ENCODE results near the gene TNIP2. TPM values are rescaled to one million over a fixed set of nuclear protein-coding genes. Genes with fewer than 3 reads are reported as not detected.

TNIP2 gene
- total RNA-seq, 2 donors from 2014 or later, result 33.1 to 36.5 TPM

DNA sequence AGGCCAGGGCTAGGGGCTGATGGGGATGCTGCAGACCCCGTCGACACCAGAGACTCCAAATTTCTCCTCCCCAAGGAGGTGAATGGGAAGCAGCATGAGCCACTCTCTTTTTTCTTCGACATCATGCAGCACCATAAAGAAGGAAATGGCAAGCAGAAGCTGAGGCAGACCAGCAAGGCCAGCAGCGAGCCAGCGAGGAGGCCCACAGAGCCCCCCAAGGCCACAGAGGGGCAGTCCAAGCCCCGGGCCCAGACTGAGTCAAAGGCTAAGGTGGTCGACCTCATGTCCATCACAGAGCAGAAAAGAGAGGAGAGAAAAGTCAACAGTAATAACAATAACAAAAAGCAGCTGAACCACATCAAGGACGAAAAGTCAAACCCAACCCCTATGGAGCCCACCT, 56.1 kb downstream of the TNIP2 start:
- H3K36me3 ChIP-seq (ENCODE audit: control insufficient read depth, insufficient read depth, low read length), result peaks cover 91% of the 10 kb centered on the region
- no peak overlapping the region for H3K27ac Mint-ChIP-seq
- no peak for DNase-seq
- H3K9me3 Mint-ChIP-seq, result no peaks in the 10 kb centered on the region
- H3K27ac ChIP-seq (ENCODE audit: low read depth, low read length), result no peak overlapping the region
- H3K27me3 Mint-ChIP-seq (ENCODE audit: insufficient read depth), result no peaks in the 10 kb centered on the region
- H3K4me1 ChIP-seq (ENCODE audit: control insufficient read depth, insufficient read depth, low read length), result no peaks in the 10 kb centered on the region
- no peak overlapping the region for H3K4me3 Mint-ChIP-seq
- H3K9ac ChIP-seq (ENCODE audit: extremely low read depth, low read length, poor library complexity, severe bottlenecking), result no peak overlapping the region
- no peak overlapping the region for H3K4me3 ChIP-seq (ENCODE audit: low read length)
- H3K4me1 Mint-ChIP-seq, result no peaks in the 10 kb centered on the region
- H3K36me3 Mint-ChIP-seq (ENCODE audit: low read depth), result peaks cover 89% of the 10 kb centered on the region
- no peaks in the 10 kb centered on the region for H3K27me3 ChIP-seq (ENCODE audit: control insufficient read depth, insufficient read depth, low read length, poor library complexity, severe bottlenecking)
- no peak for TF ChIP-seq CTCF (conservative IDR thresholded peaks at IDR 0.05)
- 94 to 100% methylated on average over 2 to 8 of the region's 8 CpGs for WGBS, 2 experiments (ENCODE audit: insufficient coverage in 1 of 2, insufficient read length in 1 of 2)
- no peaks in the 10 kb centered on the region for H3K9me3 ChIP-seq (ENCODE audit: control insufficient read depth, low read length)

DNA sequence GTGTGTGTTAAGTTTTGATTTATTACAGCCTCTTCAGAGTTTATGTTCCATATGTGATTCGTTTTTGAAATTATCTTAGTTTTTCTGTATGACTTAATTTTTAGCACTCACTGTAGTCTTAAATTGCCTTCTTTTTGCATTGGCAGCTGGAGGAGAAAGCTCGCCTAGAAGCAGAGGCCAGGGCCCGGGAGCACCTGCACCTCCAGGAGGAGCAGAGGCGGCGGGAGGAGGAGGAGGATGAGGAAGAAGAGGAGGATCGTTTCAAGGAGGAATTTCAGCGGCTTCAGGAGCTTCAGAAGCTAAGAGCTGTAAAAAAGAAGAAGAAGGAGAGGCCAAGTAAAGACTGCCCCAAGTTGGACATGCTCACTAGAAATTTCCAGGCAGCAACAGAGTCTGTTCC, 56.6 kb downstream of the TNIP2 start:
- DNase-seq, result no peak
- WGBS, 2 experiments (ENCODE audit: insufficient coverage in 1 of 2, insufficient read length in 1 of 2), result 91 to 95% methylated on average over 3 to 7 of the region's 7 CpGs
- Mint-ChIP-seq H3K9me3 (no peaks in the 10 kb centered on the region), H3K27me3 (ENCODE audit: insufficient read depth) (no peaks in the 10 kb centered on the region), H3K27ac (no peak overlapping the region), H3K36me3 (ENCODE audit: low read depth) (peaks cover 89% of the 10 kb centered on the region), H3K4me3 (no peak overlapping the region), H3K4me1 (no peaks in the 10 kb centered on the region)
- H3K4me1 ChIP-seq (ENCODE audit: control insufficient read depth, insufficient read depth, low read length), result no peaks in the 10 kb centered on the region
- no peak overlapping the region for H3K4me3 ChIP-seq (ENCODE audit: low read length)
- no peak overlapping the region for H3K9ac ChIP-seq (ENCODE audit: extremely low read depth, low read length, poor library complexity, severe bottlenecking)
- no peak overlapping the region for H3K27ac ChIP-seq (ENCODE audit: low read depth, low read length)
- no peak for TF ChIP-seq CTCF (conservative IDR thresholded peaks at IDR 0.05)
- H3K36me3 ChIP-seq (ENCODE audit: control insufficient read depth, insufficient read depth, low read length), result peaks cover 91% of the 10 kb centered on the region
- H3K27me3 ChIP-seq (ENCODE audit: control insufficient read depth, insufficient read depth, low read length, poor library complexity, severe bottlenecking), result no peaks in the 10 kb centered on the region
- H3K9me3 ChIP-seq (ENCODE audit: control insufficient read depth, low read length), result no peaks in the 10 kb centered on the region

DNA sequence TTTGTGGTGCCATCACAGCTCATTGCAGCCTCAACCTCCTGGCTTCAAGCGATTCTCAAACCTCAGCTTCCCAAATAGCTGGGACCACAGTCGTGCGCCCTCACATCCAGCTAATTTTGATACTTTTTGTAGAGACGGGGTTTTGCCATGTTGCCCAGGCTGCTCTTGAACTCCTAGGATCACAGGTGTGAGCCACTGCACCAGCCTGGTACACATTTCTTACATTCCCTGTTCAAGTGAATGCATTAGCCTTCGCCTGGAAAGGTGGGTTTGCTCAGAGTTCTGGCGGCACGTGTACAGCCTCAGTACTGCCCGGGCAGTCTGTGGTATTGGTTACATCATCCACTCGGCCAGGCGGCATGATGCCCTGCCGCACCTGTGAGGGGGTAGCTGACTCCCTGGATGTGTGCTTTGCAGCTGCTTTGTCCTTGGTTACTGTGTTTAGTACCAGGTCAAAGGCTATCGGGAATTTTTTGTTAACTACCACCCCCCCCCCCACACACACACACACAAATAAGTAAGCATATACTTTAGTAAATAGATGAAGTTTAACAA, 57.1 kb downstream of the TNIP2 start:
- Histone ChIP-seq H3K9ac (ENCODE audit: extremely low read depth, low read length, poor library complexity, severe bottlenecking) (no peak overlapping the region), H3K4me1 (ENCODE audit: control insufficient read depth, insufficient read depth, low read length) (no peaks in the 10 kb centered on the region), H3K27me3 (ENCODE audit: control insufficient read depth, insufficient read depth, low read length, poor library complexity, severe bottlenecking) (no peaks in the 10 kb centered on the region), H3K36me3 (ENCODE audit: control insufficient read depth, insufficient read depth, low read length) (peaks cover 91% of the 10 kb centered on the region), H3K4me3 (ENCODE audit: low read length) (no peak overlapping the region), H3K9me3 (ENCODE audit: control insufficient read depth, low read length) (no peaks in the 10 kb centered on the region), H3K27ac (ENCODE audit: low read depth, low read length) (no peak overlapping the region)
- DNase-seq, result no peak
- H3K36me3 Mint-ChIP-seq (ENCODE audit: low read depth), result peaks cover 89% of the 10 kb centered on the region
- no peak for TF ChIP-seq CTCF (conservative IDR thresholded peaks at IDR 0.05)
- WGBS, 2 experiments (ENCODE audit: insufficient coverage in 1 of 2, insufficient read length in 1 of 2), result 95 to 98% methylated on average over 6 to 11 of the region's 12 CpGs
- H3K27ac Mint-ChIP-seq, result no peak overlapping the region
- H3K9me3 Mint-ChIP-seq, result no peaks in the 10 kb centered on the region
- no peaks in the 10 kb centered on the region for H3K4me1 Mint-ChIP-seq
- no peak overlapping the region for H3K4me3 Mint-ChIP-seq
- no peaks in the 10 kb centered on the region for H3K27me3 Mint-ChIP-seq (ENCODE audit: insufficient read depth)
